Measurements from ENCODE around the gene CHST1. TPM values are rescaled to one million over a fixed set of nuclear protein-coding genes. Genes with fewer than 3 reads are reported as not detected.

CHST1 gene
- polyA plus RNA-seq, 2 of the 4 experiments (the other 2 are of a cell fraction) = 0.40 to 0.89 TPM

DNA sequence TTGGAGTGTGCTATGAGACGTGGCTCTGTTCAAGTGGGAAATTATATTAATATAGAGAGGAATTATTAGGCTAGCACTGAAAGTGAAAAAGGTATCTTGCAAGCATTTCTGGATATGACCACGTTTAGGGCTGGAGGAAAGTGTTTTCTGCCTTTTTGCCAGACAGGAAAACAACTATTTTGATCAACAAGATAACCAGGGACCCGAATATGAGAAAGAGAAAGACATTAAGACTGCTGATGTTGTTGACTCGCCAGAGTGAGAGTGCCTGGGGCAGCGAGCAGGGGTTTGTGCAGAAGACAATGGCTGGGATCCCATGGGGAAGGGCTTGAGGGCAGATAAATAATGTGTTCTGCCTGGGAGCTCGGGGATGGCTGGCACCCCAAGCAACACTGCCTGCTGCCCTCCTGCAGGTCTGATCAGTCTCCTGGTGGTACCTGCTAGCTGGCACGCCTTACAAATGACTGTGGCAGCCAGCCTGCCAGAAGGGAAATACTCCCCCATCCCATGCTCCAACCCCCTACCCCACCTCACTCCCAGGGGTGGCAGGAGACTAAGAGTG lies 23.1 kb upstream of the CHST1 start:
- Histone ChIP-seq H3K27ac (no peak overlapping the region), H3K4me2 (no peak overlapping the region), H3K9me3 (no peaks in the 10 kb centered on the region), H3K4me1 (no peaks in the 10 kb centered on the region), H3K4me3 (no peak overlapping the region)
- DNase-seq (ENCODE audit: low read depth in 1 of 2, low spot score in 1 of 2) = no peak
- no peak for TF ChIP-seq ZNF302 (CRISPR knock-in tag; IDR thresholded peaks at IDR 0.05)
- no peak for TF ChIP-seq TP53 (CRISPR knock-in tag; IDR thresholded peaks at IDR 0.05)
- TF ChIP-seq CHD4 (IDR thresholded peaks at IDR 0.05; ENCODE audit: borderline replicate concordance) = no peak
- TF ChIP-seq, protein P1, sequence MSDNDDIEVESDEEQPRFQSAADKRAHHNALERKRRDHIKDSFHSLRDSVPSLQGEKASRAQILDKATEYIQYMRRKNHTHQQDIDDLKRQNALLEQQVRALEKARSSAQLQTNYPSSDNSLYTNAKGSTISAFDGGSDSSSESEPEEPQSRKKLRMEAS (IDR thresholded peaks at IDR 0.05) = no peak
- no peak for TF ChIP-seq KDM5A (IDR thresholded peaks at IDR 0.05)
- TF ChIP-seq MAFK (IDR thresholded peaks at IDR 0.05; ENCODE audit: partially characterized antibody) = no peak
- TF ChIP-seq, protein P2, sequence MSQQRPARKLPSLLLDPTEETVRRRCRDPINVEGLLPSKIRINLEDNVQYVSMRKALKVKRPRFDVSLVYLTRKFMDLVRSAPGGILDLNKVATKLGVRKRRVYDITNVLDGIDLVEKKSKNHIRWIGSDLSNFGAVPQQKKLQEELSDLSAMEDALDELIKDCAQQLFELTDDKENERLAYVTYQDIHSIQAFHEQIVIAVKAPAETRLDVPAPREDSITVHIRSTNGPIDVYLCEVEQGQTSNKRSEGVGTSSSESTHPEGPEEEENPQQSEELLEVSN (IDR thresholded peaks at IDR 0.05; ENCODE audit: borderline replicate concordance, low read depth) = no peak
- TF ChIP-seq FOXS1 (CRISPR knock-in tag; IDR thresholded peaks at IDR 0.05) = no peak
- no peak for TF ChIP-seq GATA3 (IDR thresholded peaks at IDR 0.05; ENCODE audit: borderline replicate concordance)
- TF ChIP-seq SREBF2 (IDR thresholded peaks at IDR 0.05) = no peak
- ATAC-seq = no peak
- CTCF ChIA-PET = interaction anchor here (0.8 to 1.9 kb wide), 2 partner anchors 16 to 83 kb away, joined by 3 to 4 read pairs; no protein-coding TSS in a partner anchor
- FAIRE-seq = no peak
- WGBS (ENCODE audit: missing lambda C conversion rate) = 8% methylated on average over 7 of the region's 7 CpGs
- POLR2A ChIA-PET = no interaction called here

DNA sequence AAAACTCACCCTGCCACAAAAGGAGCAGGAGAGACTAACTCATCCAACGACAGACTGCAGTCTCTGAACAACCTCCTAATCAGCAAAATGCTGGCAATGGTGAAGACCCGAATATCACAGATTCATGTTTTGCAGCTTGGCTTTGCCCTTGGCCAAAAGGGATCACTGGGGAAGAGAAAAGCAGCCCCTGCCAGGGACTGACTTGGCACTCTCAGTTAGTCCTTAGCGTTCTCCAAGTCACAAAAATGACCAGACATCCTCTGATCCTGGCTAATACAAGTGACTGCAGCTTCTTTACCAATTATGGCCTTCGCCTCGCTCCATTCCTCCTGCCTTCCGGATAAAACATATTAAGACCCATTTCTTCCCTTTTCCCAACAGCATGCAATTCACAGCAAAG lies 22.4 kb upstream of the CHST1 start:
- POLR2A ChIA-PET = no interaction called here
- no peak for ATAC-seq
- 46% methylated on average over 6 of the region's 6 CpGs for WGBS (ENCODE audit: missing lambda C conversion rate)
- CTCF ChIA-PET = interaction anchor here (1.5 to 1.9 kb wide), 3 partner anchors 14 to 84 kb away, joined by 3 to 4 read pairs (median 4); no protein-coding TSS in a partner anchor
- no peak overlapping the region for H3K27ac ChIP-seq
- H3K4me2 ChIP-seq = no peak overlapping the region
- FAIRE-seq = no peak
- H3K4me1 ChIP-seq = no peaks in the 10 kb centered on the region
- no peaks in the 10 kb centered on the region for H3K9me3 ChIP-seq
- no peak for TF ChIP-seq RAD21 (conservative IDR thresholded peaks at IDR 0.05 in 1 of 2, IDR thresholded peaks at IDR 0.05 in 1 of 2)
- TF ChIP-seq SMC3 (IDR thresholded peaks at IDR 0.05) = no peak
- TF ChIP-seq ZC3H11A (IDR thresholded peaks at IDR 0.05) = no peak
- TF ChIP-seq, protein P2 (IDR thresholded peaks at IDR 0.05; ENCODE audit: borderline replicate concordance, low read depth) = no peak
- TF ChIP-seq GATA3 (IDR thresholded peaks at IDR 0.05; ENCODE audit: borderline replicate concordance) = no peak
- TF ChIP-seq PBX3 (IDR thresholded peaks at IDR 0.05) = no peak
- TF ChIP-seq RARB (CRISPR knock-in tag; IDR thresholded peaks at IDR 0.05) = no peak
- no peak for TF ChIP-seq RFX5 (IDR thresholded peaks at IDR 0.05)
- no peak for TF ChIP-seq KDM1A (IDR thresholded peaks at IDR 0.05; ENCODE audit: low read depth)
- TF ChIP-seq, protein P3, sequence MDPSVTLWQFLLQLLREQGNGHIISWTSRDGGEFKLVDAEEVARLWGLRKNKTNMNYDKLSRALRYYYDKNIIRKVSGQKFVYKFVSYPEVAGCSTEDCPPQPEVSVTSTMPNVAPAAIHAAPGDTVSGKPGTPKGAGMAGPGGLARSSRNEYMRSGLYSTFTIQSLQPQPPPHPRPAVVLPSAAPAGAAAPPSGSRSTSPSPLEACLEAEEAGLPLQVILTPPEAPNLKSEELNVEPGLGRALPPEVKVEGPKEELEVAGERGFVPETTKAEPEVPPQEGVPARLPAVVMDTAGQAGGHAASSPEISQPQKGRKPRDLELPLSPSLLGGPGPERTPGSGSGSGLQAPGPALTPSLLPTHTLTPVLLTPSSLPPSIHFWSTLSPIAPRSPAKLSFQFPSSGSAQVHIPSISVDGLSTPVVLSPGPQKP (IDR thresholded peaks at IDR 0.05; ENCODE audit: low read depth, low read length) = no peak
- TF ChIP-seq HOXB13 (CRISPR knock-in tag; IDR thresholded peaks at IDR 0.05; ENCODE audit: low read depth) = no peak
- no peak for TF ChIP-seq USF2 (IDR thresholded peaks at IDR 0.05)
- TF ChIP-seq FOXS1 (CRISPR knock-in tag; IDR thresholded peaks at IDR 0.05) = no peak
- TF ChIP-seq CTCF (IDR thresholded peaks at IDR 0.05) = no peak
- TF ChIP-seq CEBPB (IDR thresholded peaks at IDR 0.05) = no peak
- no peak for TF ChIP-seq CHD2 (IDR thresholded peaks at IDR 0.05; ENCODE audit: low read length, partially characterized antibody)
- TF ChIP-seq EHF (CRISPR knock-in tag; IDR thresholded peaks at IDR 0.05) = no peak
- TF ChIP-seq JUN (IDR thresholded peaks at IDR 0.05) = no peak
- no peak for TF ChIP-seq HOXA7 (CRISPR knock-in tag; IDR thresholded peaks at IDR 0.05)
- H3K4me3 ChIP-seq = no peak overlapping the region
- no peak for DNase-seq (ENCODE audit: low read depth in 1 of 2, low spot score in 1 of 2)
